Stimulated activated CD4-positive, alpha-beta T cell treated with anti-CD3 and anti-CD28 coated beads, Interleukin-15, amount 100 ng/mL, for 24 hours (primary cell): ENCODE measurements around the gene NPR2.
A peak's percentile ranks its signal among the peaks of the same experiment; 100 is the strongest.

Source experiments
- DNase-seq: peaks from one replicate; pipeline ENCODE4 v3.0.0-alpha.2; 2020

NPR2 gene

DNA sequence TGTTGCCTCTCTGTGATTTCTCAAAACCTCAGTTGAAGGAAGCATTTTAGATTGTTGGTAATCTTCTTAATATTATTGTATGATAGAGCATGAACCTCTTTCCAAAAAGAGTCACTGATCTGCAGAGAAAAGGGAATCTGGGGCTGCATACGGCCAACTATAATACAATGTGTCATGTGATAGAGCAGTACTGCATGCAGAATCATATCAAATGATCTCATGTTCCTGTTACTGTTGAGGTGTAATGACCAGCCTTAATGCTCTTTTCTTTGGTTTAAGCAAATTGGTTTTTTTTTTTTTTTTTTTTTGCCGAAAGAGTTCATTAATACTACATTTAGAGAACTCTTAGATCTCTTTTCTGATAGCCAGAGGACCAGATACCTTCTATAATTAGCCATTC, 24.4 kb upstream of the NPR2 start:
- no peak for DNase-seq

DNA sequence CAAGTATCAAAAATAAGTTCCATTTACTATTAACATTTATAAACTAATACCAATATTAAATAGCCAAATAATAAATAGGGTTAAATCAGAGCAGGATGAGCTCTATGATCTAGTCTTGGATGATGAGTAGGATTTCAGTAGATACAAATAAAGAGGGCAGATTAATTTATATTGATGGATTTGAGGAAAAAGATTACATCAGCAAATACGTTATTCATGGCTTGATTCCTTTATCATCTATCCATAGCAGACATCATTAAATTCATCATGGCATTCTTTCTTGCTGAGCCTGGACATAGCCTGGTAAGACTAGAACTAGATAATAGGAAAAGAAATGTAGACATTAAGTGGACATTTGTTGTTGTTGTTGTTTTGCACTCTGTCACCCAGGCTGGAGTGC, 23.9 kb upstream of the NPR2 start:
- DNase-seq: no peak

DNA sequence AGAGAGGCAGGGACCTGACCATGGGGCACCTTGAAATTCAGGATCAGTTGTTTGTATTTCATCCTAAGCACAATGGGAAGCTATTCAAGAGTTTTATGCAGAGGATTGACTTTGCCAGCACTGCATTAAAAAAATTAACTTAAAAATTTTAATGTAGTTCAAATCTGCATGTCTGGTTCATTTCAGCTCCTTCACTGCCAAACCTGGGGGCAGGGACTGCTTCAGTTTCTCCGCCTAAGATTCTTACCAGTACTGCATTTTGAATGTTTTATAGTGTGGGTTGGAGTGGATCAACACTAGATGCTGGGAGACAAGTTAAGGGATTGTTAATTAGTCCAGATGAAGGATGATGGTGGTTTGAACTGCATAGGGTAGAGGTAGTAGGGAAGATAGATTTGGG, 21.6 kb upstream of the NPR2 start:
- no peak for DNase-seq

DNA sequence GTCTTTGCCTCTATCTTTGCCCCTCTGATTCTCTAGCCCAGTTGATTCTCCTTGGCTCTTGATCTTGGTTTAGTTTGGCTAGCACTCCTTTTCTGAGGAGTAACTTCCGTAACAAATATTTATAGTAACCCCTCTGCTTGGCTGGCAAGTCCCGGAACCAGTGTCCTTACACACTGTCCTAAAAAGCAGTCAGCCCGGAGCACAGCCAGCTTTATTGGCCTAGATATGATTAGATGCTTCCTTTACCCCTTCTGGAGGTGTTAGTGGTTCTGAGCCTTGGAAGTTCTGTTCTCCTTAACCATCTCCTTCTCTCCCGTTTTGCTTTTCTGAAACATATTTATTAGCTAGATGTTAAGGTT, 20.3 kb upstream of the NPR2 start:
- no peak for DNase-seq

DNA sequence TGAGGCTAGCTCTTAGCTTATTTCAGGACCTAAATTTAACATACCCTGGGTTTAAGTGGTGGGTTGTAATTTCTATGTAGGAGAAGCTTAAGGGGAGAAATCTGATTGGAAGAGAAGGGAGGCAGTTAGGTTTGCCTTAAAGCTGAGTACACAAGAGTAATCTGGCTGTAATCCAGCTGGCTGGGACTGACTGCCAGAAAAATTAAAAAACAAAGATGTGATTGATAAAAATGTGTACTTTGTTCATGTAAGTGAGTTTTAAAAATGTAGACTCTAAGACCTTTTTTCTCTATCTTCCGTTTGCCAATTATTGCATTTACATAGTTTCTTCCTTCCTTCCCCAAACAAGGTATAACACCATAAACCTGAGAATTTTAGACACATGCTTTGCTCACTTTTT, 19.9 kb upstream of the NPR2 start:
- no peak for DNase-seq

DNA sequence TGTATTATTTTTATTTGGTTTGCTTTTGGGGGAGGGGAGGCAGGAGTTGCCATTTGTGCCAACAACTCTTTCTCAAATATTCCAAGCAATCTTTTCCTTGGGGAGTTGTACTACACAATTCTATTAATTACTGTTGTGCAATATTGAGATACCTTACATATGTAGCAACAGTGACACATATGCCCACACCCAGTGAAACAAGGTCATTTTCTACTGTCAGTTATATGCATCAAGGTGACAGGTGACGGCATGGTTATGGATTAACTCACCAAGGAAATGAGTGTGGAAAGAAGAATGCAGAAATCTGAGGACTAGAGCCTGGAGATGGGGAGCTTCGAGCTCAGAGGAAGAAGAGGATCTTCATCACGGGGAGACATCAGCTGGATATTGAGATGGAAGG, 19.4 kb upstream of the NPR2 start:
- no peak for DNase-seq

DNA sequence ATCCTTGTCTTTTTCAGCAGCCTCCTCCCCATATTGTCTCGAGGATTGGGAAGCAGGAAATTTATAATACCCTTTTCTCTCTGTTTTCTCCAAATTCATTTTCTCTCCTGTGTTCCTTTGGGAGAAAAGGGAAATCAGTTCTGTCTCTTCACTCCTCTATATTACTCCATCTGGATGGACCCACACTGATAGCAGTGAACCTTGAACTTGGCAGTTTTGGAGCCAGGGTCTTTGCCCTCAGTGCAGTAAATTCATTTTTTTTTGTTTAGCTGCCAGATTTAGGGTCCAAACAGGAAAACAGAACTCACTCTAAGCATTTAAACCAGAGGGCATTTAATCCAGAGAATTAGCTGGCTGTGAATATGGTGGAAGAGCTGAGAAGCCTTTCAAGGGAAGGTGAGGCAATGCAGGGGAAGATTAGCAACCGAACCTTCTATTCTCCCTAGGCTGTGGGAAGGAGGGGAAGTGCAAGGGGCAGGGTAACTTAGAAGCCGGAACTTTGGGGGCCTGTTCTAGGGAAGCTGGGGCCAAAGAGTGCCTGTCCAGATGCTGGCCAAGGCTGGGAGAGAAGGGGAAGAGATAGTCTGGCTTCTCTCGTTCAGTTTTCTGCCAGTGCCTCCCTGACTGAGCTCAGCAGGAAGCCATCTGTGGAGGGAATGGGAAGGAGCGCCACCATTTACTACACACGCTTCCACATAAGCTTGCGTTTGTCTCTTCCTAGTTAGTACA, 16.3 kb upstream of the NPR2 start:
- DNase-seq: no peak

DNA sequence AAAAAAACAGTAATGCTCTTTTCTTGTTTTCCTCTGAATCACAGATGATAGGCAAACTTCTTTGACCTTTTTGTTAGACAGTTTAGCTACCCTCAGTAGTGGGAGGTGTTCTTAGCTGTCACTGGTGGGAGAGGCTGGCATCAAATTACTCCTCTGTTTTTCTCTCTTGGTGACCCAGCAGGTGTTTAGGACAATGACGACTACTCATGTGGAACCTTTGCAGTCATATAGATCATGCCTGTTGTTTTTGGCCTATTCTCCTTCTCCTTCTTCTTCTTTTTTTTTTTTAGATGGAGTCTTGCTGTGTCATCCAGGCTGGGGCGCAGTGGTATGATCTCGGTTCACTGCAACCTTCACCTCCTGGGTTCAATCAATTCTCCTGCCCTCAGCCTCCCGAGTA, 15.4 kb upstream of the NPR2 start:
- no peak for DNase-seq

DNA sequence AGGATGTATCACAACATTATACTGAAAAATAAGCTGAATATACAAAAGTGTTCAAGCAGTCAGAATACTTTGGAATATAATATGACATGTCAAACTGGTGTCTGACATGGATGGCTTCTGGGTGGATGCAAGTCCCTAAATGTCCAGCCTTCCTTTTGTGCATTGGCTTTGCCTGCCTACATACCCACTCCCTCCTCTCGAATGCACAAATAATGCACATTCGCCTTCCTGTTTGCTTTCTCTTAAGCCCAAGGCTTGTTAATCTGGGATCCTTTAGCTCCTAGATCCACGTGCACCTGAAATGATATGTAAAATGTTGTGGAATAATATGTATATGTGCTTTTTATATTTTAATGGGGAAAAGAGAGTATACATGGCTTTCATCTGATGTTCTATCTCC, 12.9 kb upstream of the NPR2 start:
- no peak for DNase-seq

DNA sequence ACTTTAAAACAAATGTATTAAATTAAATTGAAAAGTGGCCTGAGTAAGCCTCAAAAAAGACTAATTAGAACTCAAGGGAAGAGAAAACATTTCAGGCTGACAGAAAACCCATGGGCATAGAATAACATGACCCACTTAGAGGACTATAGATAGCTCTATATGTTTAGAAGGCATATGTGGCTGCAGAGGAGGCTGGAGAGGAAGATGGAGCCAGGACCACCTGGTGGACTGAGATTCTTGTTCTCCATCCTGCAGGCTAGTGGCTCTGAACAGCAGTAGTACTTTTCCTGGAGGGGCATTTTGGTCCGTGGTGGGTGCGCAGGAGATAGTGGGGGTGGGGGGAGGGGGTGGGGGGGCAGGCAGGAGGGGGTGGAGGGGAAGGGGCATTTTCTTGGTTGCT, 10.3 kb upstream of the NPR2 start:
- no peak for DNase-seq

DNA sequence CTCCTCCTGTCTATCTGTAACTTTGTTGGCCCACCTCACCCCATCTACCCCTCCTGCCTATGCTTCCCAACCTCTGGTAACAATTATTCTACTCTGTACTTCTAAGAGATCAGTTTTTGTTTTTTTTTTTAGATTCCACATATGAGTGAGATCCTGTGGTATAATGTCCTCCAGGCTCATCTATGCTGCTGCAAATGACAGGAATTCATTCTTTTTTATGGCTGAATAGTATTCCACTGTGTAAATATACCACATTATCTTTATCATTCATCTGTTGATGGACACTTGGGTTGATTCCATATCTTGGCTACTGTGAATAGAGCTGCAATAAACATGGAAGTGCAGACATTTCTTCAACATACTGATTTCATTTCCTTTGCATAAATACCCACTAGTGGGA, 8.0 kb upstream of the NPR2 start:
- DNase-seq: no peak

DNA sequence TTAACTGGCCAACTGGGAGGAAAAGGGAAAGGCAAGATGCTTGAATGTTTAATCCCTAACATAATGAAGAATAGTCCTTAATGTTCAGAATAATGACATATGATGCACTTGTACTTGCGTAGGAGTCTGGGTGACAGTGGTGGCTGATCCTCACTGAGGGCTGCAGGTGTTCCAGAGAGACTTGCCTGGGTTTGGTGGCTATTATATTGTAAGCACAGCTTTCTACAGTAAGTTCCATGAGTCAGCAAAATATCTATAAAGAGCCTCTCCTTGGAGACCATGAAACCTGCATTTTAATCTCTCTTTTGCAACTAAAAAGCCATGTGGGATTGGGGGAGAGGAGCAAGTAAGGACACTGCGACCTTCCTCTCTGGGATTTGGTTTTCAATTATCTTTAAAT, 1.9 kb upstream of the NPR2 start:
- no peak for DNase-seq

DNA sequence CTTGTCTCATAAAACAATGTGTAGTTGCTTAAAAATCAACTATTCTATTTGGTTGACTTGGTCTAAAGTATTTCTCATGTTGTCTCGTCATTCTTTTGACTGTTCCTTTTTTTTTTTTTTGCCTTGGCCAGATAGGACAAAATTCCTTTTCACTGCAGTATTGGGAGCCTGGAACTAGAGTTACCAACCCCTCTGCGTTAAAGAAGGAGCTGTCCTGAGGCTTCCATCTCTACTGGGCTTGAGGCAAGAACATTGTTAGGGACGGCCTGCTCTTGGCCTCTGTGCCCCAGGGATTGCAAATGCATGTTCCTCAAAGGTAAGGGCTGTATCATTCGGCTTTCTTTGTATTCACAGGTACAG, 1.4 kb upstream of the NPR2 start:
- no peak for DNase-seq

DNA sequence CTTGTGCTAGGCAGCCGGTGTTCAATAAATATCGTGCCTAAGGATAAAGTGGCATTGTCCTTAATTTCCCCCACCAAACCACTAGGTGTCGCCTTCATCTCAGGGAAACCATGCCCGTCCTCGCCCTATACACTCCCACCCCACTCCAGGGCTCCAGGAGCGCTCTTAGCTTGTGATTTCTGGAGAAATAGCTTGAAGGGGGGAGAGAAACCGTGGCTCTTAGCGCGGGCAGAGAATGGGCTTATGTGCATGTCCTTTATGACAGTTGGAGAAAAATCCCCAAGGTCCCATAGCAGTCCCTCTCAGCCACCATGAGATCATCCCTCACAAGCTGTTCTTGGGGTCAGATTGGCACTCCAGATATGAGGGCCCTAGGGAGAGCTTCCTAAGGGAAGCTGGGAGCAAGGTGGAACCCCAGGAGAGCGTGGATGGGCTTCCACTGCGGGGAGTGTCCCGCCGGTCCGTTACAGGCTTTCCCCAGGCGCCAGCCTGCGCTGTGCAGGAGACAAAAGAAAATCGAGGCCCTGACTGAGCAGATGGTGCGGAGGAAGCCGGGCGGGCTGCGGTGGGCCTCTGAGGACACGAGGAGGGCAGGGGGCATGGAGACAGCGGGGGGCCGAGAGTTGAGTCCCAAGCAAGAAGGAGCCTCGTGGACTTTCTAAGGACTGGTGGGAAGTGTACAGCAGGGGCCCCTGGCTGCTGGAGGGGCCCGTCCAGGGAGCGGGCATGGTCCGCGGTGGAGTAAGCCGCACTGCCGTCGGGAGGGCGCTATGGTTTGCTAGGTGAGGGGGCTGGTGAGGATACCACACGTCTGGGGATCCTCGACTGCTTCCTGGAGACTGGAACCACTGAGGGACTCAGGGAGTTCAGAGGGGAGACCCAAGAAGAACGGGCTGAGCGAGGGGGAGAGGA, 750 bp upstream of the NPR2 start:
- peak; percentile 56 for DNase-seq

DNA sequence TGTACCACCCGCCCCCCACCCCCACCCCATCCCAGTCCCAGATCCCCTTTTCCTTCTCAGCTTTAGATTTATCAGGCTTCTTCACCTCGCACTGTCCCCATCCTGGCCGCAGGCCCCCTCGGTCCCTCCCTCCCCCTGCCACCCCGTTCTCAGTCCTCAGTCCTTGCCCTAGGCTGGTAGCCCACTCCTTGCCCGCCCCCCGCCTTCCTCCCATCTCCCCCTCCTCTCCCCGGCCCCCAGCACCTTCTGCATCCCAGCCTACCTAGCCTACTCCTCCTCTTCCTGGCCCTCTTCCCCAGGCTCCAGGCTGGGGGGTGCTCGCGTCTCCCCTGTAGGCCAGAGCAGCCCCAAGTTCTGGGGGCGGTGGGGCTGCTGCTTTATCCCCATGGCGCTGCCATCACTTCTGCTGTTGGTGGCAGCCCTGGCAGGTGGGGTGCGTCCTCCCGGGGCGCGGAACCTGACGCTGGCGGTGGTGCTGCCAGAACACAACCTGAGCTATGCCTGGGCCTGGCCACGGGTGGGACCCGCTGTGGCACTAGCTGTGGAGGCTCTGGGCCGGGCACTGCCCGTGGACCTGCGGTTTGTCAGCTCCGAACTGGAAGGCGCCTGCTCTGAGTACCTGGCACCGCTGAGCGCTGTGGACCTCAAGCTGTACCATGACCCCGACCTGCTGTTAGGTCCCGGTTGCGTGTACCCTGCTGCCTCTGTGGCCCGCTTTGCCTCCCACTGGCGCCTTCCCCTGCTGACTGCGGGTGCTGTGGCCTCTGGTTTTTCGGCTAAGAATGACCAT, 828 bp downstream of the NPR2 start:
- no peak for DNase-seq

DNA sequence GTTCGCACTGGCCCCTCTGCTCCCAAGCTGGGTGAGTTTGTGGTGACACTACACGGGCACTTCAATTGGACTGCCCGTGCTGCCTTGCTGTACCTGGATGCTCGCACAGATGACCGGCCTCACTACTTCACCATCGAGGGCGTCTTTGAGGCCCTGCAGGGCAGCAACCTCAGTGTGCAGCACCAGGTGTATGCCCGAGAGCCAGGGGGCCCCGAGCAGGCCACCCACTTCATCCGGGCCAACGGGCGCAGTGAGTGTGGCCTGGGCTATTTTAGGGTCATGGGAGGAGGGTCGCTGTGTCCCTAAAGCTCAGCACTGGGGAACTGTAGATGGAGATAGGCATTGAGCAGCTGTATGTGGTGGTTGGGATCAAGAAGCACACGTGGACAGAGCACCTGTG, 1.4 kb downstream of the NPR2 start:
- no peak for DNase-seq

DNA sequence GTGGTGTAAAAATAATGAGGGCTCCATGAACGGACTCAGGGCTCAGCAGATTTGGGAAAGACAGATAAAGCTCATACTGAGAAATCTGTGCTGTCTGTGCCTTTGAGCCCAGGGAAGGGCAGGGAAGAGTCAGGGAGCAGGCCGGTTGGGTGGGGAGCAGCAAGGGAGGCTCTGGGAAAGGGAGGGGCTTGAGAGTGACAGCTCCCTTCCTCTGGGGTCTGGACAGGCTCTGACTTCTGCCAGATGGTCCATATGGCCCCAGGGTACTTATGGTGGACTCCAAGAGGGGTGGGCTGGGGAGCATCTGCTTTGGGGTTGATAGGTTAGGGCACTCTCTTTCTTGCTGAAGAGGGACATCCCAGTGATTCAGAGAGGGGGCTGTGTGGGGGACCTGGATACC, 2.1 kb downstream of the NPR2 start:
- no peak for DNase-seq

DNA sequence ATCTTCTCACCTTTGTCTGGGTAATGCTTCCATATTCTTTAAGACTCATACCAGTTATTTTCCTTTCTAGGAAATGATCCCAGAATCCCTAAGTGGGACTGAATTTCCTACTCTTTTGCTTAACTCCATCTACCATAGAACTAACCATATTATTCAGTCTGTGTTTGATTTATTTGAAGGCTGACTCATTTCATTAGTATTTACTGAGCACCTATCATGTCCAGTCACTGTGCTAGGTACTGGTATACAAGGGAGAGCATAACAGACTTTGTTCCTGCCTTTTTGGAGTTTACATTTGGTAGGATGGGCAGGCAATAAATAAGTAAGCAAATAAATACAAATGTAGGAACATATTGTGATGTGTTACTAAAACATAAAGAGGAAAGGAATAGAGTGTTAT, 4.3 kb downstream of the NPR2 start:
- DNase-seq: no peak

DNA sequence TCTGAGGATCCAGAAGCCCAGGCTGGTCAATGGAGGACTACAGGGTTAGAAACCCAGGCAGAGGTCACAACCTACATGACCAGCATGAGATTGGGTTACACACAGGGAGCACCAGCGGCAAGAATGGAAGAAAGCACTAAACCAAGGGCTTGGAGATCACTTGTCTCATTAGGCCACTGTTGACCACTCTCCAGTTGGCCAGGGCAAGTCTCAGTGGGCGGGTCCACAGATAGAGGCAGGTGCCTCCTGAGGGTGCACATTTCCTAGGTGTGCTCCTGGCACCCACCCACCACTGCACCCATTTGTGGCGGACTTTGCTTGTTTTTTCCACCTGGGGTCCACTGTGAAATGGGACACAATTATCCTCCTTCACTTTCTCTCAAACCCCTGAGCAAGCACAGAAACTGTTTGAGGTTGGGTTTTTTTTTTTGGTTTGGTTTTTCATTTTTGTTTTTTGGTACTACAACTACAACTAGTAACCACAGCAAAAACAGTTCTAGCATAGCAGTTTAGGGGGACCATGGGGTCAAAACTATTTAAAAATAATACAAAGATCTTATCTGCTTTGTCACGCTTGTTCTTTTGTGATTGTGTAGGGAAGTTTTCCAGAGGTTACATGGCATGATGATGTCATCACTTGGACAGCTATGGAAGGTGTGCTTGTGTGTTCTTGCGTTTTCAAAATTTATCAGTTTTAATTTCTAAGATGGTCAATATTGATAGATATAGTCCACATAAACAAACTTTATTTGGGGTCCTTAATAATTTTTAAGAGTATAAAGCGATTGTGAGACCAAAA, 6.1 kb downstream of the NPR2 start:
- DNase-seq: no peak

DNA sequence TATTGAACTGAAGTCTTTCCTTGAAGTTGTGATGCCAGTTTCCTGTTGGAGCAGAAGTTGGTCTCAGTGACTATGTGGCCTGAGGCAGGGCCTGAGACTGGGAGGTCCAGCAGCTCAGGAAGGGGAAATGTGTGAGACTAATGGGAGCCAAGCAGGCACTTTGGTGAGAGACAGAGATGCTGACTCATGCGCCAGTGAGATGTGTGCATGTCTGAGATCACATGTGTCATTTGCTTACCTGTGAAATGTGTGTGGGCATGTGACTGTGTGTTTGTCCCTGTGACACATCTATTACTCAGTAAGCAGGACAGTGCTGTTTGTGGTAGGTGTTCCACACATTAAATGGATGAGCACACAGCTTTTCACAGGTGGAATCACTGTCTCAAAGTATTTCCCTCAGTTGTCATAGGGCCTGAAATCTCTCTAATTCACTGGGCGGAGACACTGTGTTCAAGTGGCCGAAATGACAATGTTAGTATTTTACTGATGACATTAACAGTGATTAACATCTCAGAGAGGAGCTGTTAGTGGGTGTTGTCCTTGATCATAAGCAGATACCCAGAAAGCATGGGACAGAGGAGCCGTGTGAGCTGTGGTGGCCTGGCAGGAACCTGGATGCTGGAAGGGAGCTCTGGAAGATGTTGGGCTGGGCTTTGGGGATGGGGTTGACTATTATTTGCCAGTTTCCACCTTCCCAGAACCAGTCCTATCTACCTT, 7.4 kb downstream of the NPR2 start:
- DNase-seq: peak; percentile 62

DNA sequence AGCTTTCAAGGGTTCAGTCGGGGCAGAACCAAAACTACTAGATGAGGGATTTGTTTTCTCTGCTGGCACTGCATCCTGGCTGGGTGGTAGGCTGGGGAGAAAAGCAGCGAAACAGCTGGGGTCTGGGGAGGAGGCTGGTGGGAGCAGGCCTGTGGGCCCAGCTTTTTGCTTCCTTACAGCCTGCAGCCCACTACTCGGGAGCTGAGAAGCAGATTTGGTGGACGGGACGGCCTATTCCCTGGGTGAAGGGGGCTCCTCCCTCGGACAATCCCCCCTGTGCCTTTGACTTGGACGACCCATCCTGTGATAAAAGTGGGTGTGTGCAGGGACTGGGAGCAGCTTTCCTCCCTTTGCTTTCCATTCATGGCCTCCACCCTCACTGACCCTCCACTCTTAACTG, 9.1 kb downstream of the NPR2 start:
- DNase-seq: no peak
